DLD1 (cell line): ENCODE measurements around the gene SLC22A9.
"Not testable (repeated sequence)": the region's sequence is repeated elsewhere in the genome, so short reads cannot be mapped to it uniquely, and the experiment has no call there.

Source experiments
- in situ Hi-C: cut with HindIII; loops from 2 replicates; pipeline ENCODE4 v1.10.0; 2017; ENCODE audit warnings: low sequenced_read_pairs

SLC22A9 gene

GRCh38 chr11:63369165-63369970, at the start of gene SLC22A9:
SLC22A9 (plus strand) TSS chr11:63369785; CDS start chr11:63370057, 272 bp downstream.
- in situ Hi-C loops = no loop called here

GRCh38 chr11:63321723-63322122, 47.9 kb upstream of the SLC22A9 start:
- in situ Hi-C loops = no loop called here

GRCh38 chr11:63335089-63335488, 34.5 kb upstream of the SLC22A9 start:
- in situ Hi-C loops = not testable (repeated sequence)

GRCh38 chr11:63337070-63337469, 32.5 kb upstream of the SLC22A9 start:
- in situ Hi-C loops = no loop called here

- in situ Hi-C loops = no loop called here
Observed at GRCh38 chr11:63343130-63343529, 26.5 kb upstream of the SLC22A9 start.

GRCh38 chr11:63352144-63352543, 17.4 kb upstream of the SLC22A9 start:
- in situ Hi-C loops = no loop called here

GRCh38 chr11:63362196-63362793, 7.3 kb upstream of the SLC22A9 start:
- in situ Hi-C loops = no loop called here

- in situ Hi-C loops = no loop called here
Observed at GRCh38 chr11:63369971-63370588, 495 bp downstream of the SLC22A9 start.

GRCh38 chr11:63371396-63371795, 1.8 kb downstream of the SLC22A9 start:
- in situ Hi-C loops = no loop called here

GRCh38 chr11:63375434-63375833, 5.8 kb downstream of the SLC22A9 start:
- in situ Hi-C loops = no loop called here

GRCh38 chr11:63380130-63380529, 10.5 kb downstream of the SLC22A9 start:
- in situ Hi-C loops = no loop called here

- in situ Hi-C loops = no loop called here
Observed at GRCh38 chr11:63395697-63396096, 26.1 kb downstream of the SLC22A9 start.

GRCh38 chr11:63404161-63404935, 34.8 kb downstream of the SLC22A9 start:
- in situ Hi-C loops = no loop called here

- in situ Hi-C loops = no loop called here
Observed at GRCh38 chr11:63405114-63405513, 35.5 kb downstream of the SLC22A9 start.

- in situ Hi-C loops = no loop called here
Observed at GRCh38 chr11:63406458-63406857, 36.9 kb downstream of the SLC22A9 start.

GRCh38 chr11:63417174-63417852, 47.7 kb downstream of the SLC22A9 start:
- in situ Hi-C loops = no loop called here

- in situ Hi-C loops = no loop called here
Observed at GRCh38 chr11:63427971-63428508, 58.5 kb downstream of the SLC22A9 start.

- in situ Hi-C loops = not testable (repeated sequence)
Observed at GRCh38 chr11:63430731-63431130, 61.1 kb downstream of the SLC22A9 start.

GRCh38 chr11:63435351-63435750, 65.8 kb downstream of the SLC22A9 start:
- in situ Hi-C loops = not testable (repeated sequence)

- in situ Hi-C loops = not testable (repeated sequence)
Observed at GRCh38 chr11:63435831-63436230, 66.2 kb downstream of the SLC22A9 start.
